K562 (cell line): ENCODE data around the gene A1BG. TPM values are rescaled to one million over a fixed set of nuclear protein-coding genes. Genes with fewer than 3 reads are reported as not detected.
A peak's percentile ranks its signal among the peaks of the same experiment; 100 is the strongest.

ENCODE experiments used
- ATAC-seq: fragments of 200-7000 bp; cut with Tn5 transposase; 3 replicates; pipeline ENCODE4 v1.9.1; 2020; ENCODE audit warnings: moderate library complexity
- BruUV-seq: library from RNA; stranded (reverse); fragments of 400-500 nt; replicated peaks from 2 replicates; lab custom pipeline; 2021; lab: Mats Ljungman, UMichigan
- CTCF ChIA-PET: fragments of 300-600 bp; formaldehyde crosslinking; extraction: SDS; loops from one replicate; lab custom pipeline; 2021; ENCODE audit warnings: low intra/inter-chr PET ratio; lab: Yijun Ruan, JAX
- POLR2A ChIA-PET: fragments of 300-600, 350-650 bp; sonication (Branson Sonifier 250); formaldehyde crosslinking; extraction: SDS; loops from one replicate; lab custom pipeline; 2021; ENCODE audit warnings: antibody characterized with exemption, inconsistent platforms; lab: Yijun Ruan, JAX
- DNase-seq, 4 experiments: peaks; one replicate each; pipeline versions ENCODE4 v3.0.0 to v3.0.0-alpha.2; 2011 to 2018; ENCODE audit warnings: low spot score in 3 of 4, mixed read lengths in 3 of 4; ENCODE audit errors: extremely low read depth in 1 of 4
- FAIRE-seq: peaks from 2 replicates; lab custom pipeline; 2011; peaks lifted over from hg19 to GRCh38; lab: Jason Lieb, UNC
- H2AFZ ChIP-seq: 2 replicates; pipeline ENCODE4 v1.6.0; 2011; ENCODE audit warnings: low read depth, low read length, control low read depth, inconsistent platforms
- H3K27ac ChIP-seq: fragments of 200-600 bp; 3 replicates; pipeline ENCODE4 v1.8.0; 2011; ENCODE audit warnings: low read depth, mild to moderate bottlenecking, control low read depth, inconsistent platforms, low read length, moderate library complexity, mixed read lengths; ENCODE audit errors: extremely low read depth
- H3K27me3 ChIP-seq, 2 experiments: fragments of 300-600 bp in 1 of 2; 2 replicates in 1 of 2; 3 replicates in 1 of 2; pipeline versions ENCODE4 v1.6.0 to v1.8.0; 2011; ENCODE audit warnings: inconsistent platforms in 2 of 2, low read length in 2 of 2, mild to moderate bottlenecking in 1 of 2, mixed read lengths in 1 of 2, moderate library complexity in 1 of 2; ENCODE audit not compliant: control insufficient read depth in 2 of 2, insufficient read depth in 2 of 2
- H3K36me3 ChIP-seq: fragments of 300-600 bp; 3 replicates; pipeline ENCODE4 v1.8.0; 2011; ENCODE audit warnings: mild to moderate bottlenecking, low read length, inconsistent platforms; ENCODE audit not compliant: control insufficient read depth, insufficient read depth
- H3K4me1 ChIP-seq, 2 experiments: fragments of 200-600 bp in 1 of 2; replicated peaks in 1 of 2; 2 replicates in 1 of 2; 3 replicates in 1 of 2; pipeline versions ENCODE4 v1.5.1 to v1.8.0; 2011; ENCODE audit warnings: inconsistent platforms in 2 of 2, low read length in 2 of 2, mild to moderate bottlenecking in 1 of 2, mixed read lengths in 1 of 2, moderate library complexity in 1 of 2; ENCODE audit not compliant: control insufficient read depth in 2 of 2, insufficient read depth in 2 of 2
- H3K4me2 ChIP-seq: 2 replicates; pipeline ENCODE4 v1.6.1; 2011; ENCODE audit warnings: low read length, control low read depth, inconsistent platforms, mixed read lengths; ENCODE audit not compliant: insufficient read depth
- H3K4me3 ChIP-seq: fragments of 200-600 bp; sonication (generic), shearing (Covaris generic); 2 replicates; pipeline ENCODE4 v1.5.1; 2016; ENCODE audit warnings: control low read depth, inconsistent platforms
- H3K79me2 ChIP-seq: fragments of 200-600 bp; 3 replicates; pipeline ENCODE4 v1.8.0; 2011; ENCODE audit warnings: low read length, inconsistent platforms; ENCODE audit not compliant: control insufficient read depth, insufficient read depth
- H3K9ac ChIP-seq, 2 experiments: 2 replicates each; pipeline versions ENCODE4 v1.6.0 to v1.6.1; 2011; ENCODE audit warnings: low read depth in 2 of 2, low read length in 2 of 2, control low read depth in 1 of 2, inconsistent platforms in 1 of 2, mild to moderate bottlenecking in 1 of 2, mixed read lengths in 1 of 2; ENCODE audit not compliant: insufficient read depth in 1 of 2
- H3K9me1 ChIP-seq: one replicate; pipeline ENCODE4 v1.6.0; 2011; ENCODE audit warnings: inconsistent platforms, mild to moderate bottlenecking, low read length, moderate library complexity; ENCODE audit not compliant: control insufficient read depth, insufficient read depth
- H3K9me3 ChIP-seq: replicated peaks from 2 replicates; pipeline ENCODE4 v1.5.1; 2011; ENCODE audit warnings: low read depth, low read length, inconsistent platforms; ENCODE audit not compliant: control insufficient read depth, insufficient read depth
- H4K20me1 ChIP-seq: replicated peaks from 2 replicates; pipeline ENCODE4 v1.6.1; 2011; ENCODE audit warnings: low read length, inconsistent platforms, mixed read lengths; ENCODE audit not compliant: control insufficient read depth, insufficient read depth
- CREBBP ChIP-seq: IDR thresholded peaks from one replicate; pipeline ENCODE4 v1.6.1; 2012; ENCODE audit warnings: low read depth, mild to moderate bottlenecking, control low read depth, inconsistent platforms, low read length
- DACH1 ChIP-seq: fragments of 450-650 bp; IDR thresholded peaks from 2 replicates; pipeline ENCODE4 v1.6.1; 2018; ENCODE audit not compliant: partially characterized antibody
- FOXK1 ChIP-seq: sonication (generic); formaldehyde crosslinking; IDR thresholded peaks from 2 replicates; pipeline ENCODE4 v1.8.0; 2022; ENCODE audit warnings: missing genetic modification reagents, mild to moderate bottlenecking, borderline replicate concordance
- HDAC1 ChIP-seq, 2 experiments: fragments of 450-650 bp; IDR thresholded peaks; 2 replicates each; pipeline ENCODE4 v1.6.1; 2016 to 2017; ENCODE audit warnings: inconsistent platforms in 1 of 2, mild to moderate bottlenecking in 1 of 2, moderate library complexity in 1 of 2
- NCOA6 ChIP-seq: fragments of 450-650 bp; IDR thresholded peaks from 2 replicates; pipeline ENCODE4 v1.6.1; 2017; ENCODE audit warnings: mild to moderate bottlenecking
- NR2C1 ChIP-seq, 2 experiments: fragments of 450-650 bp; IDR thresholded peaks; 2 replicates each; pipeline ENCODE4 v1.6.1; 2017; ENCODE audit warnings: mild to moderate bottlenecking in 2 of 2, antibody characterized with exemption in 1 of 2, inconsistent platforms in 1 of 2, missing compliant biosample characterization in 1 of 2, missing genetic modification characterization in 1 of 2
- ZFP36 ChIP-seq: fragments of 150-350 bp; IDR thresholded peaks from 2 replicates; pipeline ENCODE4 v1.6.1; 2018; ENCODE audit warnings: low read length, low read depth; ENCODE audit not compliant: partially characterized antibody
- WGBS: fragments of 100-300 bp; shearing (Covaris generic); methylation state at CpG from one replicate; pipeline ENCODE4 v1.1.6; 2016; ENCODE audit warnings: low coverage, mixed read lengths; ENCODE audit not compliant: insufficient coverage; ENCODE audit errors: missing lambda C conversion rate; 5-methylcytosine and 5-hydroxymethylcytosine counted together
- in situ Hi-C: fragments of 300-500 bp; cut with MboI; formaldehyde crosslinking; loops from 4 replicates; pipeline ENCODE4 v1.15.0; 2018; ENCODE audit warnings: inconsistent platforms, mixed read lengths
- intact Hi-C: fragments of 100-400 bp; cut with micrococcal nuclease; formaldehyde crosslinking; loops from 2 replicates; pipeline ENCODE4 v1.14.2; 2022
- polyA plus RNA-seq, 8 experiments: library from polyadenylated mRNA; depleted of rRNA in 4 of 8; stranded (reverse) in 5 of 8; unstranded in 3 of 8; fragments of >200 nt; fragmentation: Nextera tagmentation in 2 of 8; fragmentation: Illumina TruSeq in 1 of 8; extraction: Ambion mirVana in 2 of 8; extraction: Trizol in 1 of 8; gene quantifications; 2 replicates each; pipeline versions ENCODE4 v1.2.1 to v1.2.3, GENCODE V29; 2011 to 2014; ENCODE audit warnings: inconsistent platforms in 1 of 8, missing spikeins in 1 of 8
- total RNA-seq, 7 experiments: library from RNA; depleted of rRNA in 6 of 7; stranded (reverse); fragments of >200 nt in 6 of 7; fragmentation: Illumina TruSeq in 2 of 7; extraction: Trizol in 2 of 7; gene quantifications; 2 replicates each; pipeline versions ENCODE4 v1.2.1 to v1.2.3, GENCODE V29; 2011 to 2021; ENCODE audit warnings: low replicate concordance in 1 of 7

The A1BG gene
- total and polyA plus RNA-seq, 9 of the 15 experiments (the other 6 are each of a cell fraction or from before 2014, with no cell fraction given): 0.10 to 19.8 (median 2.6) TPM

DNA sequence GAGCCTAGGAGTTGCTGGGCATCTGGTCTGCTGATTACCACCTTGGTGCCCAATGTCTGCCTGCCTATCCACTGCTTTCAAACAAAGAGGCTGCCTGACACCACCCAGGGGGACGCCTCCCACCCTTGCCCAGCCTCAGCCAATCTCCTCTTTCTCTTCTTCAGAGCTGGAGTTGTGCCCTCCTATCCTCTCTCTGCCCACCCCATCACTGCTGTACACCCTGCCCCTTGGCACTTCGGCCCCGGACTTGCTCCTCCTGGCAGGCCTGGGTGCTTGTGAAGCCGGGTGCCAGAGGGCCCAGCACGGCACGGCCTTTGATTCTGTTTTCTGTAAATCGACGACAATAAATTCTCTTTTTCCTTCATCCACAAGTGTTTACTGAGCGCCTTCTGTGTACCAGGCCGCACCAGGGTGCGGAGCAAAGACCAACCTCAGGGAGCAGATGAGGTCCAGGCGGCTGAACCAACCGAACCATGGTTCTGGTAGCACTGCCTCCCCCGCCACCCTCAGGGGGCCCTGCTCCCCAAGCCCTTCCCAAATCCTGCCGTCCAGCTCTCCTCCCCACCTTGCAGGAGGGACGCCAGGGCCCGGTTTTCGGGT is 47.1 kb upstream of the A1BG start (continued):
- TF ChIP-seq HDAC1 (IDR thresholded peaks at IDR 0.05) (0 out of 4 replicates have a peak, but pooled peaks of 1 of the 2 experiments have one; percentile 1), NR2C1 (IDR thresholded peaks at IDR 0.05) (no peak), NR2C1 (tag; IDR thresholded peaks at IDR 0.05) (no peak), CREBBP (no peak)

DNA sequence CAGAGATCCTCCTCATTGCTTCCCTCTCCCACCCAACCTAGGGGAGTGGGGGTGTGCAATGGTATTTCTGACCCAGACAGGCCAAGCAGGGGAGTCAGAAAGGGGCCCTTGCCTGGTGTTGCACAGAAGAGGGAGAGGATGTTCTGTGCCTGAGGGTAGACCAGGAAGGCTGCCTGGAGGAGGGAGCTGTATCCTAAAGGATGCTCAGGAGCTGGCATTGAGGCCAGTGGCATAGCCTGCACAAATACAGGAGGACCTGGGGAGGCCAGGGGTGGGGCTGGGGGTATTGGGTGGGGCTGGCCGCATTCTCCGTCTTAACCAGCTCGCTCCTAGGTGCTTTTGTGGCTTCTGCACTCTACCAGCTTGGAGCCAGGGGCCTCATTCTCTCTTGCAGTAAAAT is 46.6 kb upstream of the A1BG start:
- Histone ChIP-seq H3K36me3 (peaks cover 8% of the 10 kb centered on the region), H3K27me3 (no peaks in the 10 kb centered on the region), H3K79me2 (peaks cover 24% of the 10 kb centered on the region), H3K9ac (peak overlapping the region in 1 of 2 experiments; percentile 86; a peak in 2 of 4 replicates), H3K27ac (no peak overlapping the region), H3K4me2 (peak overlapping the region; percentile 85; the same call in 1 of the 2 replicates), H3K4me3 (no peak overlapping the region), H3K9me1 (no peaks in the 10 kb centered on the region), H3K4me1 (peaks cover 26 to 68% of the 10 kb centered on the region in 2 experiments), H4K20me1 (no peaks in the 10 kb centered on the region), H2AFZ (no peak overlapping the region), H3K9me3 (no peaks in the 10 kb centered on the region)
- no peak for FAIRE-seq
- no peak for DNase-seq
- ATAC-seq: no peak
- WGBS: no CpG with 5 or more reads among the region's 3 CpGs
- intact Hi-C loops (loop anchor here (2.0 to 10.0 kb wide), 2 partner anchors 175 to 217 kb away; partner anchors contain the start of genes ZNF274 and ZNF544), in situ Hi-C loops (no loop called here)
- no TSS peak for BruUV-seq
- no peak for TF ChIP-seq DACH1
- peak; percentile 80 for TF ChIP-seq ZFP36
- no peak for TF ChIP-seq FOXK1 (CRISPR knock-in tag)
- TF ChIP-seq NCOA6: no peak
- ChIA-PET POLR2A (interaction anchor here (1.0 to 1.6 kb wide), 3 partner anchors 8 to 12 kb away, joined by 5 to 8 read pairs (median 6); partner anchors contain the start of gene ZNF584), CTCF (no interaction called here)
